G401 (cell line): ENCODE results near the gene PTK6. TPM values are rescaled to one million over a fixed set of nuclear protein-coding genes. Genes with fewer than 3 reads are reported as not detected.
"Not testable (repeated sequence)": the region's sequence is repeated elsewhere in the genome, so short reads cannot be mapped to it uniquely, and the experiment has no call there.

Source experiments
- DNase-seq: peaks from one replicate; pipeline ENCODE4 v3.0.0-alpha.2; 2015; ENCODE audit warnings: low spot score
- in situ Hi-C: cut with HindIII; loops from 2 replicates; pipeline ENCODE4 v1.10.0; 2016; ENCODE audit warnings: low sequenced_read_pairs, mixed read lengths
- total RNA-seq: library from RNA; depleted of rRNA; stranded (reverse); fragments of >200 nt; shearing (Covaris generic); gene quantifications from 2 replicates; pipeline ENCODE4 v1.2.3, GENCODE V29; 2014

Gene PTK6
- total RNA-seq, 1 experiment from 2014 or later = 0.10 TPM

DNA sequence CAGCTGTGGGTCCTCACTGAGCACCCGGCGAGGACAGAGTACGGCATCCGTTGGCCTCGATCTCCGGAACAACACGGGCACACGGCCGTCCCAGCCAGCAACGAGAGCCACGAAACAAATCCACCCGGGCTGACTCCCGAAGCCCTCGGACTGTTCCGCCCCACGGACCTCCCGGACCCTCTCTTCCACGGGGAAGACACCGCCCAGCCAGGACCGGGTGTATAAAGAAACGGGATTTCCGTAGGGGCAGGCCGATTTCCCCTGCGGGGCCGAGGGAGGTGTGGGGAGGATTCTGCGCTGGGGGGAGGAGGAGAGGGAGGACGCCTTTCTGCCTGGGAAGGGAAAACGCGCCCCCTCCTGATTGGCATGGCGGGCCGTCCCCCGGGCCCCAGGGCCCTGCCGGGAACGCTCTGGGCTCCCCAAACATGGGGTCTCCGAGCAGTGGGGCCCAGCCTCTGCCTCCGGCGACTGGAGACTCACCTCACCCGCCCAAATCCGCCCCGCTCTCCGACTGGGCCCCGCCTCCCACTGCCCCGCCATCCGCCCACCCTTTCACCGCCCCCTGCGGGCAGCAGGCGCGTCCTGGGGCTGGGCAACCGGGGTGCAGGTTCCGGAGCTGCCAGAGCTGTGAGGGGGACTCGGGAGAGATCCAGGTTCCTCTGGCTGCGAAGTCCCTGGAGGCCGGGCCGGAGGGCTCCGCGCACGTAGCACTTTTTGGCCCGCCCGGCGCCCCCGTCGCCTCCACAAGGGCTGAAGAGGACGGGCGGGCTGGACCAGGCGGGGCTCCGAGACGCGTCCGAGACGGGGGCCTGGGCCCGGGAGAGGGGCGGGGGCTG lies 17.3 kb downstream of the PTK6 start:
- in situ Hi-C loops = no loop called here

DNA sequence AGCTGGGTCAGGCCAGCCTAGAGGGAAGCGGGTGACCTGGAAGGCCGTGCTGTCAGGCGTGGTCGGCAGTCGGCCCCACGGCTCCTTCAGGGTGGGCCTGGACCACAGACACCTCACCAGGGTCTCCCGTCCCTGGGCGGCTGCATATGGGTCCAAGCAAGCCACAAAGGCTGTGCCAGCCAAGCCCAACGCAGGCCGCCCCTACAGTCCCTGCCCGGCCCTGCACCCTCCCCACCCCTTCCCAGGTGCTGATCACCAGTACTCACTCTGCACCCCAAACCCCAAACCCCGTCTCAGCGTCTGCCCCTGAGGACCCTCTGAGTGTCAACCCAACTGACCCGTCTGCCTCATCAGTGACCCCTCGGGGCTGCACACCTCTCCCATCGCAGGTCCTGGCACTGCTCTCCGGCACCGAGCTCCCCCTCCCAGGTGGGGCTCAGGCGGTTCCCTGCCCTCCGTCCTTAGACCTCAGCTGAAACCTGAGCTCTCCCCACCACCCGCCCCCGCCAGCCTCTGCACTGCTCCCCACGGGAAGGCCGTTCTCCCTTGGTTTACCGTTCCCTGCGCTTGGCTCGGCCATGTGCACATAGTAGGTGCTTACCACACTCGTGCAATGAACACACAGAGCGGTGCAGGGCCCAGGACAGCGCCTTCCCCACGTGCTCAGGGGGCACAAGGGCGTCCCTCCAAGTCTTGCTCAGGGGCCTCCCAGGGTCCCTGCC lies 18.1 kb downstream of the PTK6 start:
- no peak for DNase-seq
- in situ Hi-C loops = no loop called here

More for the DNA sequence above, 17.3 kb downstream of the PTK6 start:
- DNase-seq = peak; percentile 61

DNA sequence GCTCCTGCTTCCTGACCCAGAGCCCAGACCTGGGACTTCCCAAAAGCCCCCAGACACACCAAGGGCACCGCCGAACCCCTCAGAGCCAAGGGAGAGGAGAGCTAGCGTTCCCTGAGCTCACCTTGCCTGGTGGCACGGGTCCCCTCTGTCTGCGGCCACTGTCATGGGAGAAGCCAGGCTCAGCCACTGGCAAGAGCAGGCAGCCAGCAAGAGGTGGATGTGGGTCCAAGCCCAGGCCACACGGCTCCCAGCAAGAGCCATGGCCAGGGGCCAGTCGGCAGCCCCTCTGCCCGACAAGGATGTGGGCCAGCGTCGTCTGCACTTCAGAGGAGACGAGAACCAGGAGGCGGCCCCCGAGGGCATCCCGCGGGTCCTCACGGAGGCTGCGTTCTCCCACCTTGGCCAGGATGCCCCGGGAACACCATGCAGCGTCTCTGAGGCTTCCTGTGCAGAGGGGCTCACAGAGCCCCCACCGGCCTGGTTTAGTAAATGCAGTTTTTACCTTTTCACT lies 18.8 kb downstream of the PTK6 start:
- DNase-seq = peak; percentile 58
- in situ Hi-C loops = no loop called here

DNA sequence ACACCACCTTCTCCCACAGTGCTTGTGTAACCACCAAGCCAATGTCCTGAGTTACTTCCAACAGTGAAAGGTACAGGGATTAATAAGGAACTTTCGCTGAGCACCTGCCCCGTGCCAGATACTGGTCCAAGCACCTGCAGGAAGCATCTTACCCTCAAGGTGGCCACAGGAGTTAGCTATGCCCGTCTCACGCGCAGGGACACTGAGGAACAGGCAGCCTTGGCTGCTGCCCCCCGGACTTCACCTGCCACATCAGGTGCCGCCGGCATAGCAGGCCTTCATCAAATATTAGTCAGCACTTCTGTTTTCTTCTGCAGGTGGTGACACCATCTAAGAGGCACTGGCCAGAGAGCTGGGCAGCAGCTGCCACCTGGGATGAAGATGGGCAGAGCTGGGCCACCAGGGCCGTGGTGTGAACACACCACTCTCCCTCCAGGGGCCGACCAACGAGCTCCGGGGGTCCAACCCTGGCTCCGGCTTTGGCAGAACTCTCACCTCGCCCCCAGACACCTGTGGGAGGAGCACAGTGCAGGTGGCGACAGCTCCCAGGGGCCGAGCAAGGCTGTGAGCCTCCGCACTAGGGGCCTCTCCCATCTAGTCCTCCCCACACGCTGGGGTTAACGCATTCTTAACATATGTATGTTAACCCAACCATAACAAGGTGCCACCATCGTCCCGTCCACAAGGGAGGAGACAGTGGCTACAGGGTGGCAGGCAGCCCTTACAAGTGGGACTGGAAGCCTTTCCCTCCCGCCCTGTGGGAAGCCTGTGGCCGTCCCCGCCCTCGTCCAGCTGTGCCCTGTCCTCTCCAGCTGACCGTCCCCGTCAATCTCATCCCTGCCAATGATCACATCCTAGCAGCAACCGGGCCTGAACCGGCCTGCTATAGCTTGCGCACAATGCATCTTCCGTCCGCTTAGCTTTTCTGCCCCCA lies 19.5 kb downstream of the PTK6 start:
- no peak for DNase-seq

DNA sequence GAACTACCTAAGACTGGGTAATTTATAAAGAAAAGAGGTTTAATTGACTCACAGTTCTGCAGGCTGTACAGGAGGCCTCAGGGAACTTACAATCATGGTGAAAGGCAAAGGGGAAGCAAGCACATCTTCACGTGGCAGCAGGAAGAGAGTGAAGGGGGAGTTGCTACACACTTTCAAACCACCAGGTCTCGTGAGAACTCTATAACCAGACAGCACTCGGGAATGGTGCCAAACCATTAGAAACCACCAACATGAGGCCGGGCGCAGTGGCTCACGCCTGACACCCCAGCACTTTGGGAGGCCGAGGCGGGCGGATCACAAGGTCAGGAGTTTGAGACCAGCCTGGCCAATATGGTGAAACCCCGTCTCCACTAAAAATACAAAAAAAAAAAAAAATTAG lies 22.7 kb downstream of the PTK6 start:
- in situ Hi-C loops = not testable (repeated sequence)

More for the DNA sequence above, 19.5 kb downstream of the PTK6 start:
- in situ Hi-C loops = no loop called here

DNA sequence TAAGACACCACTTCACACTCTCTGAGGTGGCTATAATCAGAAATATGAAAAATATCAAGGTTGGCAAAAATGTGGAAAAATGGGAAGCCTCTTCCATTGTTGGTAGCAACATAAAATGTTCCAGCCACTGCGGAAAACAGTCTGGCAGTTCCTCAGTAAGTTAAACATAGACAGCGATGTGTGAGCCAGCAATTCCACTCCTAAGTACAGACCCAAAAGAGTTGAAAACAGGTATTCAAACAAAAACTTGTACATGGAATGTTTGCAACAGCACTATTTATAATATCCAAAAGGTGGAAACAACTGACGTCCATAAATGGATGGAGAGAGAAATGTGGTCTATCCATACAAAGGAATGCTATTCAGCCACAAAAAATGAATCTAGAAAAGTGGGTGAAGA lies 24.0 kb downstream of the PTK6 start:
- in situ Hi-C loops = no loop called here
- no peak for DNase-seq

More for the DNA sequence above, 22.7 kb downstream of the PTK6 start:
- not testable (repeated sequence) for DNase-seq

DNA sequence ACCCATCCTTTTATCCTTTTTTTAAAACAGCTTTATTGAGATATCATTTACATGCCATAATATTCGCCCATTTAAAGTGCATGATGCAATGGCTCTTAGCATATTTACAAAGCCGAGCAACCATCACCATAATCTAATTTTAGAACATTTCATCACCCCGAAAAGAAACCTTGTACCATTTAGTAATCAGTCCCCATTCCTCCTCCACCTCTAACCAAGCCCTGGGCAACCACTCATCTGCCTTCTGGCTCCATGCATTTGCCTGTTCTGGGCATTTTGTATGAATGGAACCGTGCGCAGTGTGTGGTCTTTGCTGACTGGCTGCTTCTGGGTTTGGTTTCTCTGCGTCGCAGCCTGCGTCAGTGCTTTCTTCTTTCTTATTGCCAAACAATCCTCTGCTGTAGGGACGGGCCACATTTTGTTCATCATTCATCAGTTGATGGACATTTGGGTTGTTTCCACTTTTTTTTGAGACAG lies 28.1 kb downstream of the PTK6 start:
- no peak for DNase-seq
- in situ Hi-C loops = no loop called here

DNA sequence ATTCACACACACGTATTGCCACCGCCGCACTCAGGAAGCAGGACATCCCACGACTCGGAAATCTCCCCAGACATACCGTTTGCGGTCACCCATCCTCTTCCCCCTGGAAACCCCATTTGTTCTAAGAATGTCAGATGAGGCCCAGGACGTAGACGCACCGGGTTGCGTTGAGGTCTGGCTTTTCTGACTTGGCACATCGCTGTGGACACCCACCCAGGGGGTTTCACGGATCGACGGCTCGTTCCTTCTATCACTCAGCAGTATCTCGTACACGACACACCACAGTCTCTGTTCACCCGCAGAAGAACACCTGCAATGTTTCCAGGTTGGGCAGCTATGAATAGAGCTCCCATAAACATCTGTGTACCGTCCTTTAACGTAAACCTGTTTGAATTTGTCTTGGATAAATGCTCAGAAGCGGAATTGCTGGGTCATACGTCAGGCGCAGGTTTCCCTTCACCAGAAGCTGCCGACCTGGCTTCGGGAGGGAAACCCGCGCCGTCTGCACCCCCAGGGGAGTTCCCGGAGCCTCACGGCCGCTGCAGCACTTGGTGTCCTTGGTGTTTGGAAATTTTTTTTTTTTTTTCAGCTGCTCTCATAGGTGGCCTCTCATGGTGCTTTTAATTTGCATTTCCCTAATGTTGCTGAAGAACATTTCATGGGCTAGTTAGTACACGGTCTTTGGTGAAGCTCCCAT lies 29.0 kb downstream of the PTK6 start:
- DNase-seq = no peak
- in situ Hi-C loops = no loop called here

DNA sequence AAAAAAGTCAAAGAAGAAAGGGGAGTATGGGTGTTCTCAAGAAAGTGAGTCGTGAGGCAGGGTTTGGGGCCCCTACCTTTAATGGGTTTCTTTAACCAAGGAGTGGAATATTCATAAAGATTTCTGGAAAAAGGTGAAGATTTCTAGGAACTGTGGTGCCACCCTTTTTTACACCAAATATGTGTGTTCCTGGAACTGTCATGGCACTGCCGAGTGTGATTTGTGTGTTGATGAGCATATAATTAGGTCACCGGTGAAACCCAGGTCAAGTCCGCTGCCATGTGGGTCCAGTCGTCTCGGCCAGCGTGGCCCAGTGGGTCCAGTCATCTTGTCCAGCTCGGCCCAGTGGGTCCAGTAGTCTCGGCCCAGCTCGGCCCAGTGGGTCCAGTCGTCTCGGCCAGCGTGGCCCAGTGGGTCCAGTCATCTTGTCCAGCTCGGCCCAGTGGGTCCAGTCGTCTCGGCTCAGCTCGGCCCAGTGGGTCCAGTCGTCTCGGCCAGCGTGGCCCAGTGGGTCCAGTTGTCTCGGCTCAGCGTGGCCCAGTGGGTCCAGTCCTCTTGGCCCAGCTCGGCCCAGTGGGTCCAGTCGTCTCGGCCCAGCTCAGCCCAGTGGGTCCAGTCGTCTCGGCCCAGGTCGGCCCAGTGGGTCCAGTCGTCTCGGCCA lies 30.0 kb downstream of the PTK6 start:
- DNase-seq = no peak
- in situ Hi-C loops = no loop called here

DNA sequence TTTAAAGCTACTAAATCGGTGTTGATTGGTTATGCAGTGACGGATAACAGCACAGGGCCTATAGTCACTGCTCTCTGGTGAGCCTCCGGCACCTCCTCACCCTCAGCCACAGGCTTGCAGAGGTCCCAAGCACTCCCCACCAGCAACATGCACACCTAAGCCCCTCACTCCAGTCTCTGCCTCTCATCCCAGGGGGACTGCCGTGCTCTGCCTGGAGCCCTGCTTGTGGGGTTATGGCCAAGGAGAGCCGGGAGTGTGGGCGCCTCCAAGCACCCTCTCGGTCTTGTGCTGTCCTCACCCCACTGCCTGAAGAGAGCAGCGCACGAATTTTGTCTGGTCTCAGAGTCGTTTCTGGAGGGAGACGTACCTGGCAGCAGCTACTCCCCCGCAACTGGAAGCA lies 31.5 kb downstream of the PTK6 start:
- DNase-seq = no peak
- in situ Hi-C loops = no loop called here

DNA sequence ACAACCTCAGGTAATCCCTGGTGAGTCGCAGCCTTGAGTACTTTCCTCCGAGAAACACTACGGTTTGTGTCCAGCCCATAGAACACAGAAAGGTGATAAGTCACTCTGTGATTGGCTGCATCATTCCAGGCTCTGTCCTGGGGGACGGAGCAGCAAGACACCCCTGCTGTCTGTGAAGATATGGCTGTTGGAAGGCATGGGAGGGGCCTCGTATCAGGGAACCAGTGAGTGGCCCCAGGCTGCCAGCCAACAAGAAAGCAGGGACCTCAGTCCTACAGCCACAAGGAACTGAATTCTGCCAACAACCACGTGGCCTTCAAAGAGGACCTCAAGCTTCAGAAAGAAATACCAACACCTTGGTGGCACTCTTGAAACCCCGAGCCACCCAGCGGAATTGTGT lies 31.9 kb downstream of the PTK6 start:
- in situ Hi-C loops = no loop called here
- no peak for DNase-seq

DNA sequence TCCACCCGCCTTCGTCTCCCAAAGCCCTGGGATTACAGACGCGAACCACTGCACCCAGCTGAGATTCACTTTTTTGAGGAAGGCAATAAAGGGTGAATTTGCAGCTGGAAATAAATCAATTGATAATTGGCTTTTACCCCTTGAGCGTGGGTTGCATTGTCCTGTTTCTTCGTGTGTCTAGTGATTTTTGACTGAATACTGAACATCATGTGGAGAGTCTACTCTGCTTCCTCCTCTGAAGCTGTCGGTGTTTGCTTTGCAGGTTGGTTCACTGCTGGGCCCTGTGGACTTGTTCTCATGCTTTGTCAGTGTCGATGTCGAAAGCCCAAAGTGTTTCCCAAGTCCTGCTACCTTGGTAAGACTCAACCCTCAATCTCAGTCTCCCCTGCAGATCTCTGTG lies 32.5 kb downstream of the PTK6 start:
- in situ Hi-C loops = no loop called here
- DNase-seq = no peak

DNA sequence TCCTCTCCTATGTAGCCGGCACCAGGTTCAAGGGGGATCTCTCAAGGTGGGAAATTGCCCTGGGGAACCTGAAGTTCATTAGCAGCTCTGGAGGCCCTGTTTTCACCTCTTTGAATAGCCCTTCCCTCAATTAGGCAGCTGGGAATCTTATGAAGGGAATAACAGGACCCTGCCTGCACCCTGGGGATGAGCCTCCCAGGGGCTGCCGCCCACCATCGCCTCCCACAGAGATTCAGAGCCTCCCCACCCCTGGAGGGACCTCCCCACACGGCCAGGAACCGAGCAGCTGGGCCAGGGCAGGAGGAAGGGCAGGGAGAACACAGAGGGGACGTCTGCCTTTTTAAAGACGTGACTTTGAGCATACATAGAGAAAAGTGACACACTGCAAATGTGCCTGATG lies 33.7 kb downstream of the PTK6 start:
- in situ Hi-C loops = no loop called here

DNA sequence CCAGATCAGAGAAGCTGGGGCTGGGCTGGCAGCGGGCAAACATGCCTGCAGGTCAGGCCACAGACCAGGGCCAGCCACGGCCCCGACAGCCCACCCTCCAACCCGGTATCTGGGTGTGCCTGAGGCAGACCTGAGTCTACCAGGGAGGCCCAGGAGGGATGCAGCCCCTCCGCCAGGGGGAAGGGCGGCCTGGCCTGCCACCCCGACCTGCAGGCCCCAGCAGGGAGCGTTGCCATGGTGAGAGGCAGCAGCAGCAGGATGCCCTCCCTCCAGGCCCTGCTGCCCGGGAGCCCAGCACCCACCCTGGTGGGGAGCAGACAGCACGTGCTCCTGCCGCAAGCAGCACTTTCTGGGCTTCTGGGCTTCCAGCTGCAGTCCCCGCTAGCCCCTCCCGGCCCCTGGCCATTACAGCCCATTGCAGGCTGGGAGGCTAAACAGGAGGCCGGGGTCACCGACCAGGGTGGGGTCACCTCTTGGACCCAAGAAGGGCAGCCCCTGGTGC lies 34.5 kb downstream of the PTK6 start:
- in situ Hi-C loops = no loop called here
- no peak for DNase-seq

More for the DNA sequence above, 33.7 kb downstream of the PTK6 start:
- no peak for DNase-seq

DNA sequence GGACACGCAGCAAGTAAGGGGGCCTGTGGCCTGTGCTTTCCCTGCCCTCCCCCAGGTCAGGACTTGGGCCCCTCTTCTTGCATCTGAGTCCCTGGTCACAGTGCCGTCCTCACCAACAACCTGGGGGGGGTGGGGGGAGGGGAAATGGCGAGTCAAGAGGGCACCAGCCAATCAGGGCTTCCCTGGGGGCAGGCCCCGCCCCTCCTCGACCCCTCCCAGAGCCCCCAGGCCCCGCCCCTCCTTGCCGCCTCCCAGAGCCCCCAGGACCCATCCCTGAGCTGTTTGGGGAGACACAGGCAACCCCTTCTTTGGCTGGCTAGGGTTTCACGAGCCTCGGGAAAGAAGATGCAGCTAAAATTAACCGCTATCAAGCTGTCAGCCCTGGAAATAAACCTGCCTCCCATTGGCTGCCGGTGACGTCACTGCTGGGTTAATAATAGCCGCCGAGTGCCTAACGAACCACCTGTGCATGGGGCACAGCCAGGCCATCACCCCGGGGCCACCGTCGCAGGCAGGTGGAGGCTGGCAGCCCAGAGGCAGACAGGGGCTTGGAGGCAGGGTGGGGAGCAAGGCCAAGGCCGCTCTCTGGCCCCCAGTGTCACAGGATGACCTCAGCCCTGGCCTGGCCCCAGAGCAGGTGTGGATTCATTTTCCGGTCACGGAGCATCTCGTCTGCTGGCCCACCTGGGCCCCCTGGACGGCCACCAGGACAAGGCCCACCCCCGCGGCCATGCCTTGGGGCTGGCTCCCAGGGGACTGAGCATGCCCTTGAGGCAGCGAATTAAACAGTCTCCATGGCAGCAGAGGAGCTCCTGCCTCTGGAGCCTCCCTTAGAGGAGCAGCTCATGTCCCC lies 35.1 kb downstream of the PTK6 start:
- in situ Hi-C loops = no loop called here
- DNase-seq = peak; percentile 99

DNA sequence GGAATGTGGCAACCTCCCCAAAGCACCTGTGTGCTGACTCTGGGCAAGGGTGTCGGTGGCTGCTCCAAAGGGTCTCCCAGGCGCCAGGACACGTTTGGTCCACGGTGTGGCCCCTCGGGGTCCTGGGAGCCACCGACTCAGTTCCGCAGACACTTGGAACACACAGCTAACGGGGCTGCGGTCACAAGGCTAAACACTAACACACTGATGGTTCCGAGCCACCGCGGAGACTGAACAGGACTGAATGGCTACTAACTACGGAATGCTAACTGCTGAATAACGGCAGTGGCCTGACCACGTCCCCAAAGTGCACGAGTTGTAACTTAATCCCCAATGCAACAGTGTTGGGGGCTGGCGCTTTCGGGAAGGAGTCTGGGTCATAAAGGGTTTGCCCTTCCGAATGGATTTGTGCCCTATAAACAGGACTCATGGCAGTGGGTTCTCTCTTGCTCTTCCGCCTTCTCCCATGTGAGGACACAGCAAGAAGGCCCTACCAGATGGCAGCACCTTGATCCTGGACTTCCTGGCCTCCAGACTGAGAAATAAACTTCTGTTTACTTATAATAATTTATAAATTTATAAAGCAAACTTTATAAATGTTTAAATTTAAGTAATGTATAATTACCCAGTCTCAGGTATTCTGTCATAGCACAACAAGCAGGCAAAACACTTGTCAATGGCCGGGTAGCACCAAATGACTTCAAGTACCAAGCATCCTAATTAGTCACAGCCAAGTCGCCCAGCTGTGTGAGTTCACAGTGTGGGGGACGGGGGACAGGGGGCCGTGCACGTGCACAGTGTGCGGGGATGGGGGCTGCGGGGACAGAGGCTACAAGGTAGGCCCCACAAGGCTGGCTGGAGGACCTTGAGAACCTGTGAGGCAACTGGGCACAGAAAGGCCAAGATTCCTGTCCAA lies 36.0 kb downstream of the PTK6 start:
- in situ Hi-C loops = no loop called here
- DNase-seq = peak; percentile 61
